ENCODE results near the gene COPS7B.

GRCh38 chr2:231765496-231765929, 20.7 kb upstream of the COPS7B start:
- TF ChIP-seq CTCF (conservative IDR thresholded peaks at IDR 0.05; ENCODE audit: low read depth, low read length): no peak
- TF ChIP-seq EZH2 (IDR thresholded peaks at IDR 0.05; ENCODE audit: borderline replicate concordance, low read depth, low read length, poor library complexity, severe bottlenecking): no peak

All from A673 (cell line).